ENCODE results near the gene GOLT1A. TPM values are rescaled to one million over a fixed set of nuclear protein-coding genes. Genes with fewer than 3 reads are reported as not detected.

Gene GOLT1A
- total RNA-seq, 2 donors from 2014 or later: not detected

DNA sequence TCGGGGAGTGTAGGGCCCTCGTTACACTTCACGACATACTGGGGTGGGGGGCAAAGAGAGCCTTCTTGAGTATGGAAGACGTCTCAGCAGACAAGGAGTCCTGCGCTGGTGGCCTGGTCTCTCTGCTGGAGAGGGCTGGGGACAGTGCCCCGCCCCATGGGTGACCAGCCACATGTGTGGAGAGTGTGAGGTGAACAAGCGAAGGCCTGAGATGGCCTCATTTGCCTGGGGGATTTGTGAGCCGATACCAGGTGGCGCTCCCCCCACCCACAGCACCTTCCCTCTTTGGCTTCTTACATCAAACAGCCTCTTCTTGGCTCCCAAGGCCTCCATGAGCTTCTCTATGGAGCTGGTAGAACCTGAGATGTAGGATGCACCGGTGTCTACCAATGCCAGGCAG lies 57.9 kb downstream of the GOLT1A start:
- DNase-seq (ENCODE audit: low spot score): no peak
- no peaks in the 10 kb centered on the region for H3K27me3 ChIP-seq (replicated peaks; ENCODE audit: insufficient read depth)

DNA sequence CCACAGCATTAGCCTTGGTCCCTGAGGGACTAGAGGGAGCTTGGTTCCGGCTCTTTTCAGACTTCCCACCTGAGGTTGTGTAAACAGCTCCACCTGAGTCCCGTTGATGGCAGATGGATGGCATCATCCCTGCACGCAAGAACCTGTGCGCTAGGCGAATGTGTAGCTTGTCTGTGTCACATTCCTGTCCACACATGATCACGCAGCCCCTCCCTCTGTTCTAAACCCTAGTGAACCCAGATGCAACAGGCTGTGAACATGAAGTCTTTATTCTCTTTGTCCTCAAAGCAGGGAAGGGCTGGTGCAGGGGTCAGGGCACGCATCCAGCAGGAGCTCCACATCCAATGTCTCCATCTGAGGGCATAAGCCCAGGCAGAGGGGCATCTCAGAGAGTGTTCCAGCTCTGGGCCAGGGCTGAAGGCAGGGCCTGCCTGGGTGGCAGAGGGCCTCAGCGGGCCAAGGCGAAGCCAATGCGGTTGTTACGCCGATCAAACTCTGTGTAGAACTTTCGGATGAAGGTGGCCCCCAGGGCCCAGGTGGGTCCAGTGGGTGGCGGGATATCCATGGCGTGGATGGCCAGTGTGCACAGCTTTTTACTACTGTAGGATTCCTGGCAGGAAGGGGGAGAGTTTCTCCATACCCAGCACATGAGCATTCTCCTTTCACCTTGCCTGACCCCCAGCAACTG lies 59.1 kb downstream of the GOLT1A start:
- H3K4me3 ChIP-seq: no peak overlapping the region
- H3K4me1 ChIP-seq (ENCODE audit: control insufficient read depth in 1 of 2, low read depth in 2 of 2): peaks cover 5 to 23% of the 10 kb centered on the region in 2 donors
- DNase-seq (ENCODE audit: low spot score) (no peak), ATAC-seq (ENCODE audit: insufficient number of reproducible peaks, low FRiP score, low read depth) (no peak)
- no peaks in the 10 kb centered on the region for H3K27me3 ChIP-seq (replicated peaks; ENCODE audit: insufficient read depth)
- H3K36me3 ChIP-seq: no peaks in the 10 kb centered on the region
- H3K27ac ChIP-seq: no peak overlapping the region
- H3K9me3 ChIP-seq: no peaks in the 10 kb centered on the region
- TF ChIP-seq, protein P1, sequence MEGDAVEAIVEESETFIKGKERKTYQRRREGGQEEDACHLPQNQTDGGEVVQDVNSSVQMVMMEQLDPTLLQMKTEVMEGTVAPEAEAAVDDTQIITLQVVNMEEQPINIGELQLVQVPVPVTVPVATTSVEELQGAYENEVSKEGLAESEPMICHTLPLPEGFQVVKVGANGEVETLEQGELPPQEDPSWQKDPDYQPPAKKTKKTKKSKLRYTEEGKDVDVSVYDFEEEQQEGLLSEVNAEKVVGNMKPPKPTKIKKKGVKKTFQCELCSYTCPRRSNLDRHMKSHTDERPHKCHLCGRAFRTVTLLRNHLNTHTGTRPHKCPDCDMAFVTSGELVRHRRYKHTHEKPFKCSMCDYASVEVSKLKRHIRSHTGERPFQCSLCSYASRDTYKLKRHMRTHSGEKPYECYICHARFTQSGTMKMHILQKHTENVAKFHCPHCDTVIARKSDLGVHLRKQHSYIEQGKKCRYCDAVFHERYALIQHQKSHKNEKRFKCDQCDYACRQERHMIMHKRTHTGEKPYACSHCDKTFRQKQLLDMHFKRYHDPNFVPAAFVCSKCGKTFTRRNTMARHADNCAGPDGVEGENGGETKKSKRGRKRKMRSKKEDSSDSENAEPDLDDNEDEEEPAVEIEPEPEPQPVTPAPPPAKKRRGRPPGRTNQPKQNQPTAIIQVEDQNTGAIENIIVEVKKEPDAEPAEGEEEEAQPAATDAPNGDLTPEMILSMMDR (IDR thresholded peaks at IDR 0.05): no peak

More for the DNA sequence above, 57.9 kb downstream of the GOLT1A start:
- Histone ChIP-seq H3K27ac (no peak overlapping the region), H3K4me1 (ENCODE audit: control insufficient read depth in 1 of 2, low read depth in 2 of 2) (peaks cover 5 to 13% of the 10 kb centered on the region in 2 donors), H3K36me3 (no peaks in the 10 kb centered on the region), H3K4me3 (no peak overlapping the region), H3K9me3 (no peaks in the 10 kb centered on the region)
- ATAC-seq (ENCODE audit: insufficient number of reproducible peaks, low FRiP score, low read depth): no peak
- TF ChIP-seq, protein P1 (IDR thresholded peaks at IDR 0.05): no peak

DNA sequence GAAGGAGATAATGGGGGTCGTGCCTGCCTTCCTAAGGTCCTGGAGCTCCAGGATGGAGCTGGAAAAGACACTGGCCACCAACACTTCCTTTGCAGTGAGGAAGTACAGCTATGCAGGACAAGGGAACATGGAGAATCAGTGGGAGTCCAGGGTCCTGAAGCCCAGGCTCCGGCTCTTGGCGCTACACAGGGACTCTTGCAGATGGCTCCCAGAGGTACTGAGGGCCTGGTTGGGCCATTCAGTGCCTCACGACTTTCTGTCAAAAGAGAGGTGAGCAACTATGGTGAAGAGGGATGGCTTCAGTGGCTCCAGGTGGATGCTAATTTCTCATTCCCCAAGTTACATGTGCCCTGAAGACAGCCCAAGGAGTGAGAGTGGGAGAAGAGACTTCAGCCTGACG lies 60.1 kb downstream of the GOLT1A start:
- TF ChIP-seq, protein P1 (IDR thresholded peaks at IDR 0.05): no peak
- no peaks in the 10 kb centered on the region for H3K27me3 ChIP-seq (replicated peaks; ENCODE audit: insufficient read depth)
- DNase-seq (ENCODE audit: low spot score): no peak

DNA sequence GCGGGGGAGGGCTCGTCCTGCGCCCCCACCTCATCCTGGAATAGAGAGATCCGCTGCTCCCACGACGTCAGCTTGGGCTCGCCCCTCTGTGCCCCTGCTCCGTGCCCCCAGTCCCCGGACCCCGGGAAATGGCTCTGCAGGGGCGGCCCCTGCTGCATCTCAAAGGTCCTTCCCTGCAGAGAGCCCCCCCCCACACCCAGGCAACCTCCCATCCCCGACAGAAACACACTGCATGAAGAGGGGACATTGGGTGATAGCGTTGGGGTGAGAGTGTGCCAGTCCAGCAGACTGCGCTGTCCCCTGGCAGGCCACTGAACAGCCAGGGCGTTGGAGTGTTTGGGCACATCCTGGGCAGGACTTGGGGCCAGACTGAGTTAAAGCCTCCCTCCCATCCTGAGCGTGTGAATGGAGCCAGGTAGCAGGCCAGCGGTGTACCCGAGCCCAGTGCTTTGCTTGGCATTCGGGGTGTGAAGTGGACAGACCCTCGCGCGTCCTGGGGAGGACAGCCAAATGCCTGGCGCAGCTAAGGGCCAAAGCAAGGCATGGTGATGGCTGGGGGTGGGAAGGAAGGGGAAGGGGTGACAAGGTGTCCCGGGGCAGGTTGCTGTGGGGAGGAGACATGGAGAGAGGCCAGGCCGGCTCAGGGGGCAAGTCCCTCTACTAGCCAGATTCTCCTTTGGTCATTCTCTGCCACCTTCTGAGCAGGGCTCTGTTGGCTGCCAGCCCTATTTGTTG lies 61.3 kb downstream of the GOLT1A start:
- no peak for ATAC-seq (ENCODE audit: insufficient number of reproducible peaks, low FRiP score, low read depth)

More for the DNA sequence above, 60.1 kb downstream of the GOLT1A start:
- H3K27ac ChIP-seq: no peak overlapping the region
- ATAC-seq (ENCODE audit: insufficient number of reproducible peaks, low FRiP score, low read depth): no peak
- H3K4me1 ChIP-seq (ENCODE audit: control insufficient read depth in 1 of 2, low read depth in 2 of 2): peaks cover 5 to 30% of the 10 kb centered on the region in 2 donors
- no peak overlapping the region for H3K4me3 ChIP-seq
- no peaks in the 10 kb centered on the region for H3K9me3 ChIP-seq
- H3K36me3 ChIP-seq: no peaks in the 10 kb centered on the region

More for the DNA sequence above, 61.3 kb downstream of the GOLT1A start:
- no peak for DNase-seq (ENCODE audit: low spot score)
- H3K36me3 ChIP-seq: no peaks in the 10 kb centered on the region
- TF ChIP-seq, protein P1 (IDR thresholded peaks at IDR 0.05): no peak
- H3K27ac ChIP-seq: peak overlapping the region; percentile 56 to 63
- H3K9me3 ChIP-seq: no peaks in the 10 kb centered on the region
- no peaks in the 10 kb centered on the region for H3K27me3 ChIP-seq (replicated peaks; ENCODE audit: insufficient read depth)
- peak overlapping the region; percentile 75 for H3K4me3 ChIP-seq
- peaks cover 5 to 30% of the 10 kb centered on the region in 2 donors for H3K4me1 ChIP-seq (ENCODE audit: control insufficient read depth in 1 of 2, low read depth in 2 of 2)

All from thoracic aorta (tissue), 2 donors.